K562 (cell line): ENCODE data around the gene MAEL. TPM values are rescaled to one million over a fixed set of nuclear protein-coding genes. Genes with fewer than 3 reads are reported as not detected.

ENCODE experiments used
- ATAC-seq: fragments of 200-7000 bp; cut with Tn5 transposase; 3 replicates; pipeline ENCODE4 v1.9.1; 2020; ENCODE audit warnings: moderate library complexity
- BruUV-seq: library from RNA; stranded (reverse); fragments of 400-500 nt; replicated peaks from 2 replicates; lab custom pipeline; 2021; lab: Mats Ljungman, UMichigan
- CTCF ChIA-PET: fragments of 300-600 bp; formaldehyde crosslinking; extraction: SDS; loops from one replicate; lab custom pipeline; 2021; ENCODE audit warnings: low intra/inter-chr PET ratio; lab: Yijun Ruan, JAX
- POLR2A ChIA-PET: fragments of 300-600, 350-650 bp; sonication (Branson Sonifier 250); formaldehyde crosslinking; extraction: SDS; loops from one replicate; lab custom pipeline; 2021; ENCODE audit warnings: antibody characterized with exemption, inconsistent platforms; lab: Yijun Ruan, JAX
- DNase-seq, 4 experiments: peaks; one replicate each; pipeline versions ENCODE4 v3.0.0 to v3.0.0-alpha.2; 2011 to 2018; ENCODE audit warnings: low spot score in 3 of 4, mixed read lengths in 3 of 4; ENCODE audit errors: extremely low read depth in 1 of 4
- FAIRE-seq: peaks from 2 replicates; lab custom pipeline; 2011; peaks lifted over from hg19 to GRCh38; lab: Jason Lieb, UNC
- H2AFZ ChIP-seq: 2 replicates; pipeline ENCODE4 v1.6.0; 2011; ENCODE audit warnings: low read depth, low read length, control low read depth, inconsistent platforms
- H3K27ac ChIP-seq: fragments of 200-600 bp; 3 replicates; pipeline ENCODE4 v1.8.0; 2011; ENCODE audit warnings: low read depth, mild to moderate bottlenecking, control low read depth, inconsistent platforms, low read length, moderate library complexity, mixed read lengths; ENCODE audit errors: extremely low read depth
- H3K27me3 ChIP-seq, 2 experiments: fragments of 300-600 bp in 1 of 2; 2 replicates in 1 of 2; 3 replicates in 1 of 2; pipeline versions ENCODE4 v1.6.0 to v1.8.0; 2011; ENCODE audit warnings: inconsistent platforms in 2 of 2, low read length in 2 of 2, mild to moderate bottlenecking in 1 of 2, mixed read lengths in 1 of 2, moderate library complexity in 1 of 2; ENCODE audit not compliant: control insufficient read depth in 2 of 2, insufficient read depth in 2 of 2
- H3K36me3 ChIP-seq: fragments of 300-600 bp; 3 replicates; pipeline ENCODE4 v1.8.0; 2011; ENCODE audit warnings: mild to moderate bottlenecking, low read length, inconsistent platforms; ENCODE audit not compliant: control insufficient read depth, insufficient read depth
- H3K4me1 ChIP-seq, 2 experiments: fragments of 200-600 bp in 1 of 2; replicated peaks in 1 of 2; 2 replicates in 1 of 2; 3 replicates in 1 of 2; pipeline versions ENCODE4 v1.5.1 to v1.8.0; 2011; ENCODE audit warnings: inconsistent platforms in 2 of 2, low read length in 2 of 2, mild to moderate bottlenecking in 1 of 2, mixed read lengths in 1 of 2, moderate library complexity in 1 of 2; ENCODE audit not compliant: control insufficient read depth in 2 of 2, insufficient read depth in 2 of 2
- H3K4me2 ChIP-seq: 2 replicates; pipeline ENCODE4 v1.6.1; 2011; ENCODE audit warnings: low read length, control low read depth, inconsistent platforms, mixed read lengths; ENCODE audit not compliant: insufficient read depth
- H3K4me3 ChIP-seq: fragments of 200-600 bp; sonication (generic), shearing (Covaris generic); 2 replicates; pipeline ENCODE4 v1.5.1; 2016; ENCODE audit warnings: control low read depth, inconsistent platforms
- H3K79me2 ChIP-seq: fragments of 200-600 bp; 3 replicates; pipeline ENCODE4 v1.8.0; 2011; ENCODE audit warnings: low read length, inconsistent platforms; ENCODE audit not compliant: control insufficient read depth, insufficient read depth
- H3K9ac ChIP-seq, 2 experiments: 2 replicates each; pipeline versions ENCODE4 v1.6.0 to v1.6.1; 2011; ENCODE audit warnings: low read depth in 2 of 2, low read length in 2 of 2, control low read depth in 1 of 2, inconsistent platforms in 1 of 2, mild to moderate bottlenecking in 1 of 2, mixed read lengths in 1 of 2; ENCODE audit not compliant: insufficient read depth in 1 of 2
- H3K9me1 ChIP-seq: one replicate; pipeline ENCODE4 v1.6.0; 2011; ENCODE audit warnings: inconsistent platforms, mild to moderate bottlenecking, low read length, moderate library complexity; ENCODE audit not compliant: control insufficient read depth, insufficient read depth
- H3K9me3 ChIP-seq: replicated peaks from 2 replicates; pipeline ENCODE4 v1.5.1; 2011; ENCODE audit warnings: low read depth, low read length, inconsistent platforms; ENCODE audit not compliant: control insufficient read depth, insufficient read depth
- H4K20me1 ChIP-seq: replicated peaks from 2 replicates; pipeline ENCODE4 v1.6.1; 2011; ENCODE audit warnings: low read length, inconsistent platforms, mixed read lengths; ENCODE audit not compliant: control insufficient read depth, insufficient read depth
- ASH1L ChIP-seq: fragments of 450-650 bp; IDR thresholded peaks from 2 replicates; pipeline ENCODE4 v1.6.1; 2018; ENCODE audit warnings: borderline replicate concordance, mild to moderate bottlenecking, low read depth; ENCODE audit not compliant: partially characterized antibody
- EGR1 ChIP-seq: fragments of 450-650 bp; conservative IDR thresholded peaks from 2 replicates; pipeline ENCODE4 v1.6.1; 2017; ENCODE audit warnings: mild to moderate bottlenecking
- HNRNPL ChIP-seq: fragments of 200-400 bp; formaldehyde crosslinking; IDR thresholded peaks from 2 replicates; pipeline ENCODE4 v1.6.1; 2017; ENCODE audit warnings: low read depth, mild to moderate bottlenecking, low read length
- MYC ChIP-seq, 2 experiments: fragments of 250-450 bp in 1 of 2; sonication (Bioruptor Pico) in 1 of 2; IDR thresholded peaks; 2 replicates each; pipeline versions ENCODE4 v1.5.1 to v1.6.1; 2012 to 2021; ENCODE audit warnings: low read depth in 2 of 2, borderline replicate concordance in 1 of 2, improper control_type of control experiment in 1 of 2, low read length in 1 of 2, mild to moderate bottlenecking in 1 of 2, moderate library complexity in 1 of 2
- NFIC ChIP-seq: fragments of 450-650 bp; IDR thresholded peaks from 2 replicates; pipeline ENCODE4 v1.6.1; 2017; ENCODE audit warnings: mild to moderate bottlenecking, inconsistent platforms
- RB1 ChIP-seq: fragments of 450-650 bp; IDR thresholded peaks from 2 replicates; pipeline ENCODE4 v1.6.1; 2017; ENCODE audit warnings: low read depth, mild to moderate bottlenecking
- RBBP5 ChIP-seq: fragments of 200-600 bp; sonication (generic); IDR thresholded peaks from 2 replicates; pipeline ENCODE4 v1.6.1; 2012; ENCODE audit warnings: borderline replicate concordance, mild to moderate bottlenecking, low read length, control low read depth, inconsistent platforms; ENCODE audit not compliant: insufficient read depth, poor library complexity, severe bottlenecking
- UBTF ChIP-seq, 2 experiments: IDR thresholded peaks; 2 replicates each; pipeline ENCODE4 v1.6.1; 2012; ENCODE audit warnings: improper control_type of control experiment in 2 of 2, low read depth in 2 of 2, low read length in 2 of 2, borderline replicate concordance in 1 of 2
- YY1 ChIP-seq, 3 experiments: IDR thresholded peaks; 2 replicates each; pipeline ENCODE4 v1.6.1; 2011; ENCODE audit warnings: low read length in 2 of 3, mild to moderate bottlenecking in 2 of 3, moderate library complexity in 2 of 3, borderline replicate concordance in 1 of 3, control low read depth in 1 of 3, low read depth in 1 of 3; ENCODE audit not compliant: insufficient read depth in 3 of 3, insufficient replicate concordance in 2 of 3, control insufficient read depth in 1 of 3, insufficient read length in 1 of 3; ENCODE audit errors: extremely low read depth in 1 of 3
- ZBTB1 ChIP-seq: sonication (generic); formaldehyde crosslinking; IDR thresholded peaks from 2 replicates; pipeline ENCODE4 v1.8.1; 2023; ENCODE audit warnings: missing genetic modification reagents, low read depth, mild to moderate bottlenecking, borderline replicate concordance
- WGBS: fragments of 100-300 bp; shearing (Covaris generic); methylation state at CpG from one replicate; pipeline ENCODE4 v1.1.6; 2016; ENCODE audit warnings: low coverage, mixed read lengths; ENCODE audit not compliant: insufficient coverage; ENCODE audit errors: missing lambda C conversion rate; 5-methylcytosine and 5-hydroxymethylcytosine counted together
- in situ Hi-C: fragments of 300-500 bp; cut with MboI; formaldehyde crosslinking; loops from 4 replicates; pipeline ENCODE4 v1.15.0; 2018; ENCODE audit warnings: inconsistent platforms, mixed read lengths
- intact Hi-C: fragments of 100-400 bp; cut with micrococcal nuclease; formaldehyde crosslinking; loops from 2 replicates; pipeline ENCODE4 v1.14.2; 2022
- polyA plus RNA-seq, 8 experiments: library from polyadenylated mRNA; depleted of rRNA in 4 of 8; stranded (reverse) in 5 of 8; unstranded in 3 of 8; fragments of >200 nt; fragmentation: Nextera tagmentation in 2 of 8; fragmentation: Illumina TruSeq in 1 of 8; extraction: Ambion mirVana in 2 of 8; extraction: Trizol in 1 of 8; gene quantifications; 2 replicates each; pipeline versions ENCODE4 v1.2.1 to v1.2.3, GENCODE V29; 2011 to 2014; ENCODE audit warnings: inconsistent platforms in 1 of 8, missing spikeins in 1 of 8
- total RNA-seq, 7 experiments: library from RNA; depleted of rRNA in 6 of 7; stranded (reverse); fragments of >200 nt in 6 of 7; fragmentation: Illumina TruSeq in 2 of 7; extraction: Trizol in 2 of 7; gene quantifications; 2 replicates each; pipeline versions ENCODE4 v1.2.1 to v1.2.3, GENCODE V29; 2011 to 2021; ENCODE audit warnings: low replicate concordance in 1 of 7
- TF ChIP-seq, protein P1 (sequence below), 2 experiments: fragments of 250-450 bp in 1 of 2; fragments of 450-650 bp in 1 of 2; sonication (Bioruptor Pico) in 1 of 2; IDR thresholded peaks; 2 replicates each; pipeline versions ENCODE4 v1.6.1 to v1.8.0; 2016 to 2021; ENCODE audit warnings: mild to moderate bottlenecking in 2 of 2, moderate library complexity in 2 of 2, missing compliant biosample characterization in 1 of 2, missing genetic modification characterization in 1 of 2
- TF ChIP-seq, protein P2 (sequence below): sonication (generic); formaldehyde crosslinking; IDR thresholded peaks from 2 replicates; pipeline ENCODE4 v1.5.0; 2020; ENCODE audit warnings: missing genetic modification reagents

The MAEL gene
- total and polyA plus RNA-seq, 9 of the 15 experiments (the other 6 are each of a cell fraction or from before 2014, with no cell fraction given), result 0.11 to 1.9 (median 0.75) TPM

- H3K36me3 ChIP-seq, result no peaks in the 10 kb centered on the region
- FAIRE-seq (no peak), ATAC-seq (peak; percentile 92), DNase-seq (peak; percentile 49 to 78 (median 74))
- no peaks in the 10 kb centered on the region for H3K79me2 ChIP-seq
- in situ Hi-C loops, result no loop called here
- H3K9me3 ChIP-seq, result no peaks in the 10 kb centered on the region
- H3K27ac ChIP-seq, result no peak within 1 kb of the TSS
- no peaks in the 10 kb centered on the region for H3K9me1 ChIP-seq
- peak within 1 kb of the TSS; percentile 83 for H3K4me2 ChIP-seq
- no TSS peak for BruUV-seq
- H2AFZ ChIP-seq, result peak within 1 kb of the TSS; percentile 87
- intact Hi-C loops, result loop anchor here (5.0 kb wide), 1 partner anchor 82 kb away; no protein-coding TSS in a partner anchor
- CTCF ChIA-PET, result no interaction called here
- peak within 1 kb of the TSS in 1 of 2 experiments; percentile 91; a peak in 2 of 4 replicates for H3K9ac ChIP-seq
- H4K20me1 ChIP-seq, result peaks cover 6% of the 10 kb centered on the region; the same call in 1 of the 2 replicates
- POLR2A ChIA-PET, result no interaction called here
- H3K4me1 ChIP-seq, result peaks cover 3 to 13% of the 10 kb centered on the region in 2 experiments; a peak in 3 of 5 replicates
- H3K27me3 ChIP-seq, result peaks cover 35 to 36% of the 10 kb centered on the region in 2 experiments
- peak within 1 kb of the TSS; percentile 56 for H3K4me3 ChIP-seq
- under 1% methylated on average over 89 of the region's 97 CpGs for WGBS
- TF ChIP-seq NFIC, result 0 out of 2 replicates have a peak, but pooled peaks have one; percentile 13
- no peak for TF ChIP-seq ASH1L
- peak; percentile 56; the same call in 1 of the 2 replicates for TF ChIP-seq ZBTB1
- peak; percentile 40 to 42; a peak in 1 of 4 replicates for TF ChIP-seq UBTF (IDR thresholded peaks at IDR 0.05; ENCODE audit: borderline replicate concordance in 1 of 2, low read depth in 2 of 2, low read length in 2 of 2)
- peak; percentile 29; the same call in 1 of the 2 replicates for TF ChIP-seq EGR1
- 0 out of 2 replicates have a peak, but pooled peaks have one; percentile 45 for TF ChIP-seq HNRNPL
- TF ChIP-seq RBBP5, result peak; percentile 58
- TF ChIP-seq YY1 (IDR thresholded peaks at IDR 0.05; ENCODE audit: borderline replicate concordance in 1 of 3, control insufficient read depth in 1 of 3, extremely low read depth in 1 of 3, insufficient read depth in 3 of 3, insufficient read length in 1 of 3, insufficient replicate concordance in 2 of 3, low read depth in 1 of 3, low read length in 2 of 3), result peak in 1 of 3 experiments; percentile 13
- TF ChIP-seq RB1, result peak; percentile 90
- TF ChIP-seq, protein P1, sequence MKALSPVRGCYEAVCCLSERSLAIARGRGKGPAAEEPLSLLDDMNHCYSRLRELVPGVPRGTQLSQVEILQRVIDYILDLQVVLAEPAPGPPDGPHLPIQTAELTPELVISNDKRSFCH (CRISPR knock-in tag; IDR thresholded peaks at IDR 0.05), result no peak
- TF ChIP-seq, protein P1 (tag; IDR thresholded peaks at IDR 0.05), result 0 out of 2 replicates have a peak, but pooled peaks have one; percentile 60
- TF ChIP-seq MYC (IDR thresholded peaks at IDR 0.05; ENCODE audit: low read depth, low read length), result 0 out of 2 replicates have a peak, but pooled peaks have one; percentile 31
- no peak for TF ChIP-seq MYC (CRISPR knock-in tag; IDR thresholded peaks at IDR 0.05; ENCODE audit: borderline replicate concordance, low read depth)
- TF ChIP-seq, protein P2, sequence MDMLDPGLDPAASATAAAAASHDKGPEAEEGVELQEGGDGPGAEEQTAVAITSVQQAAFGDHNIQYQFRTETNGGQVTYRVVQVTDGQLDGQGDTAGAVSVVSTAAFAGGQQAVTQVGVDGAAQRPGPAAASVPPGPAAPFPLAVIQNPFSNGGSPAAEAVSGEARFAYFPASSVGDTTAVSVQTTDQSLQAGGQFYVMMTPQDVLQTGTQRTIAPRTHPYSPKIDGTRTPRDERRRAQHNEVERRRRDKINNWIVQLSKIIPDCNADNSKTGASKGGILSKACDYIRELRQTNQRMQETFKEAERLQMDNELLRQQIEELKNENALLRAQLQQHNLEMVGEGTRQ, result peak; percentile 79
These were observed 13.5 kb upstream of the MAEL start, which contains the start of gene ILDR2 for GRCh38 chr1:166975361-166976129. TSS of gene ILDR2 (minus strand) at chr1:166975540. CDS start at chr1:166975268, 272 bp downstream.
